Left kidney (tissue), 2 donors: ENCODE data around the gene UBA1. TPM values are rescaled to one million over a fixed set of nuclear protein-coding genes. Genes with fewer than 3 reads are reported as not detected.

Experiments
- DNase-seq: peaks from one replicate; pipeline ENCODE4 v3.0.0-alpha.2; 2013
- polyA plus RNA-seq: library from polyadenylated mRNA; unstranded; fragments of 120-200 nt; gene quantifications from one replicate; pipeline ENCODE4 v1.2.1, GENCODE V29; 2013; ENCODE audit not compliant: insufficient read length

Gene UBA1
- polyA plus RNA-seq, 1 donor = 266 TPM

DNA sequence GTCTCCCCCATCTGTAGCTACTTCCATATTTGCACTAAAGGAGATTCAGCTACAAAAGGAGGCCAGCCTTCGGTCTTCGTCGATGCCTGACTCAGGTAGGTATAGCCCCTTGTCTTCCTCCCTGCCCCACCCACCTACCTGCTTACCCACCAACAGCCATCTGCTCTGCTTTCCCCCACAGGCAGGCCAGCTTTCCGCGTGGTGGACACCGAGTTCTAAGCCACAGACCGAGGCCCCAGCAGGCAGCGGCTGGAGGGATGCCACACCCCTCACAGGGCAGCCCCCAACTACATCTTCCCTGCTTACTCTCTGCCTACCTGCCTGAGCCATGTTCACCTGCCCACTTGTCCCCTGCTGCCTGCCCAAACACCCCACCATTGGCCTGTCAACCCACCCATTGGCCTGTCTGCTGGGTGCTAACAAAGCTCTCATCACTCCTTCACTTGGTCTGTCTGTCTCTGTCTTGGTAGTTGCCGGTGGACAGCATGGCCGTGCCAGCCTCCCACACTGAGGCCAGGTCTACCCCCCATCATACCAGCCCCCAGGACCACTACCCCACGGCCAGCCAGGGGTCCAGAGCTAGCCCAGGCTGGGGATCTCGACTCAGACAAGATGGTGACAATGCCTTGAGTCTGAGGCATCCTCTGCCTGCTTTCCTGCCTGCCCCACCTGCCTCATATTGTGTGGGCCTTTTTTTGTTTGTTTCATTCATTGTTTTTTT lies 35.1 kb downstream of the UBA1 start:
- DNase-seq = no peak

DNA sequence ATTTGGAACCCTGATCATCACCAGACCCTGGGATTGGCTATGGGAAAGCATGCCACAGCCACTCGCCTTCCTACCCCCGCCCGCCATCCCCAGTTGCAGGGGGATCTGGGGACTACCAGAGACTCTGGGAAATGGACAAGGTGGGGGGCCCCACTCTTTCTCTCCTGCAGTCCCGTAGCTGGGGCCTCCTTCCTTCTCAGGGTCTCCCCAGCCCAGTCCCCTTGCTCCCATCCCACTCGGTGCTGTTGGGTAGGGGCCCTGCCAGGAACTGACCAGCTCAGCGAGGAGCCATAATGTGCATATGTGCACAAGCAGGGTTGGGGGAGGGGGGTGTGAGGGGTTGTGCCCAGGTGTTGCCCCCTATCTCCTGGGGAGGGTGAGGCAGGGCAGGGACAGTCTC lies 35.8 kb downstream of the UBA1 start:
- no peak for DNase-seq

DNA sequence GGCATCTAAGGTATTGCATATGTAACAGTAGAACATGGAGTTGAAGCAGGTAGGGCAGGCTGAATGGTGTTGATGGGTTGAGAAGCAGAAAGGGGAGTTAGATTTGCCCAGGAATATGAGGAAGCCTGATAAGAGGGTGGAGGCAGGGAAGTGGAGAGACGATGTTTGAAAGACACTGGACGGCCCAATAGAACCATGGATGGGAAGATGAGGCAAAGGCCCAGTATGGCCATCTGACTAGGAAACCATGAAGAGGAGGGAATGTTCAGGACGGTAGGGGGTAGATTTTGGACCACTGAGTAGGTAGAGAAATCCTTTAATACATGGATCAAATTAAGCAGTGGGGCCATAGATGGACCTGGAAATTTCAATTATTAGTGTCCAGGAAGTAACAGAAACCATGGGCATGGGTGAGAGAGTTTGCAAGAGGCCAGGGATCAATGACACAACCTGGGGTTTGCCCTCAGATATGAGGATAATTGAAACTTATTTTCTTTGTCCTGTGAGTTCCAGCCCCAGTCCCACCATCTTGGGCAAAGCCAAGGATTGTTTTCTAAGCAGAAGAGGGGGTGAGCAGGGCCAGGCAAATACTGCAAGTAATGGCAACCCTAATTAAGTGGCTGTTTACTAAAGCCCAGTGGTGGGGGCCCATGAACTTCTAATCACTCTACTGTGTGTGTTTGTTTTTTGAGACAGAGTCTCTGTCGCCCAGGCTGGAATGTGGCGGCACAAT lies 36.7 kb downstream of the UBA1 start:
- DNase-seq = no peak

DNA sequence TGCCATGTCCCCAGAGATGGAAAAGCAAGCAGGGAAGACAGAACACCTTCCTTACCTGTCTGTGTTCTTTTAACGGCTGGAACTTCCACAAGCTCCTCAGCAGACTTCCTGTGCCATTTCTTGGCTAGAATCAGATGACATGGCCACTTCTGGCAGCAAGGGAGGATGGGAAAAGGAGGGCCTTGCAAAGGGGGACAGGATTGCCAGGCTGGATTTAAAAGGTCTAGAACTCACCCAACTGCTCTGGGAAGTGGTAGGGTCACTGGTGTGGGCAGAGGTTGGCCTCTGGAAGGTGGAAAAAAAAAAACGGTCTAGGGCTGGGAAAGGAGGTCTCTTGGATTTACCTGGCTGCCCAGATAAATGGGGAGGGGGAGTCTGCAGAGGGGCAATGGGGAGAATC lies 37.5 kb downstream of the UBA1 start:
- no peak for DNase-seq

DNA sequence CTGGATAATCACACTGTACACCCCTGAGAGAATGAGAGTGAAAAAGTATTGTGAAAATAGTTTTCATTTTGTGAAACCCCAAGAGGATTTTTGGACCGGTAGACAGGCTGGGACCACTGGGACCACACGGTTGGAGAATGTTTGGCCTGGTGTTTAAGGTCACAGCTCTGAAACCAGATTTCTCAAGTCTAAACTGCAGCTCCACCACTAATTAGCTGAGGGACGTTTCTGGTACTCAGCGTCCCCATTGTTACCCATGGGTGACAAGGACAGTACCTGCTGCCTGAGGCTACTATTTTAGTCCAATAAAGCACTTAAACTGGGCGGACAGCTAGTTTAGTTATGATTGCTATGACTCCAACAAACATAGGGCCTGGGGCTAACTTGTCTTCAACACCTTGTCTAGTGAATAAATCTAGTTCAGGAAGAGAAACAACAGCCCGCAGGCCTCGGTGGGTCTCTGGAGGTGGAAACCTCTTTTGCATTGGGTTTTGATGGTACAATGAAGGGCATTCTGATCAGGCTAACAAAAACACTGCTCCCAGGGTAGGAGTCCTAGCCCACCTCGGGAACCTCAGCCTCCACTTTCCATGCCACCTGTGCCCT lies 38.7 kb downstream of the UBA1 start:
- DNase-seq = no peak

DNA sequence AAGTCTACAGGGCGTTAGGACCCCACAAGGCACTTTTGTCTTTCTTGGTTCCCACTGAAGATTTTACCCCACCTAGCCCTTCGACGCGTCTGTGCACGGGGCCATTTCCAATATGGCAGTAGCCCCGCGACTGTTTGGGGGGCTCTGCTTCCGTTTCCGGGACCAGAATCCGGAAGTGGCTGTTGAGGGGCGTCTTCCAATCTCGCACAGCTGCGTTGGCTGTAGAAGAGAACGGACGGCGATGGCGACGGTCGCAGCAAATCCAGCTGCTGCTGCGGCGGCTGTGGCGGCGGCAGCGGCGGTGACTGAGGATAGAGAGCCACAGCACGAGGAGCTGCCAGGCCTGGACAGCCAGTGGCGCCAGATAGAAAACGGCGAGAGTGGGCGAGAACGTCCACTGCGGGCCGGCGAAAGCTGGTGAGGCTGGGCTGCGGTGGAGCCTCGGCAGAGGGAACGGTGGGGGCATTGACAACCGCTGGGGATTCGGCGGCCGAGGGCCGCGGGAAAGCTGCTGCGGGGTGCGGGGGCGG lies 39.2 kb downstream of the UBA1 start, which contains the start of gene USP11:
TSS of gene USP11 (plus strand) at position 207 of the 530 bp plus-strand sequence. CDS start at position 242, 35 bp downstream.
- peak; percentile 64 for DNase-seq

DNA sequence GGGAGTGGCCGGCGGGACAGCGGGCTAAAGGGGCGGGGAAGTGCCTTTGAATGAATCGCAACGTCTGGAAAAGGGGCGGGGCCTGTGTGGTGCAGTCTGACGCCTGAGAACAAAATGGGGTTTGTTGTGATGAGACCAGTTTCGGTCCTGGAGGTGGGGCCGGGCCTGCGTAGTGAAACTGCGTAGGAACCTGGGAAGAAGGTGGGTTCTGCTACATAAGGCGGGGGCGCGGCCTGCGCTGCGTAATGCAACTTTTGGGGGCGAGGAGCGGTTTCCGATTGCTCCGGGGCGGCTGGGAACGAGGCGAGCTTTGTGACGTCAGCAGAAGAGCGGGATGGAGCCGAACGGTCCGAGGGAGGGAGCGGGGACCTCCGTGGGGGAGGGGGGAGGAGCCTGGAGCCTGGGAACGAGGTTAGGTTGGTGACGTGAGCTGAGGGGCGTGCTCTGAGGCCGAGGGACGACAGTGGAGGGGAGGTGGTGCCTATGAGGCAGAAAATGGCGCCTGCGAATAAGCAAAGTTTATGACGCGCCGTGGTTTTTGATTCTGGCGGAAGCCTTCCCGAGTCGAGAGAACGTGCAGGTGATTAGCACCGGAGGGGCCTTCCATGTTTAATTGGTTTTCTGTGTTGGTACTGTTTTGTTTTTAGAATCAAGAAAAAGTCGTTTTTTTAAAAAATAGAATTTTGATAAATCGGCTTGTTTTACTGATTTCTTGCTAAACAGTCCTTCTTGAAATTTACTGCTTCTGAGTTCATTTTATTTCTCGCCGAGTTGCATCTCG lies 39.9 kb downstream of the UBA1 start:
- DNase-seq = peak; percentile 92

DNA sequence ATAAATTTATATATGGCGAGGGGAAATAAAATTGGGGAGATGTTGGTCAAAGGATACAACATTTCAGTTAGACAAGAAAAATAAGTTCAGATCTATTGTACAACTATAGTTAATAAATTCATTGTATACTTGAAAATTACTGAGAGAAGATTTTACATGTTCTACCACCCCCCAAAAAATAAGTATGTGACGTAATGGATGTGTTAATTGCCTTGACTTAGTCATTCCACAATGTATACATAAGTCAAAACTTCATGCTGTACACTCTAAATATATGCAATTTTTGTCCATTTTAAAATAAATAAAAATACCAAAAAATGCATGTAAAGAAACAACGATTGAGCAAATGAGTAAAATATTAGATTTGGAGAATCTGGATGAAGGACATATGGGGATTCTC lies 41.0 kb downstream of the UBA1 start:
- DNase-seq = no peak

DNA sequence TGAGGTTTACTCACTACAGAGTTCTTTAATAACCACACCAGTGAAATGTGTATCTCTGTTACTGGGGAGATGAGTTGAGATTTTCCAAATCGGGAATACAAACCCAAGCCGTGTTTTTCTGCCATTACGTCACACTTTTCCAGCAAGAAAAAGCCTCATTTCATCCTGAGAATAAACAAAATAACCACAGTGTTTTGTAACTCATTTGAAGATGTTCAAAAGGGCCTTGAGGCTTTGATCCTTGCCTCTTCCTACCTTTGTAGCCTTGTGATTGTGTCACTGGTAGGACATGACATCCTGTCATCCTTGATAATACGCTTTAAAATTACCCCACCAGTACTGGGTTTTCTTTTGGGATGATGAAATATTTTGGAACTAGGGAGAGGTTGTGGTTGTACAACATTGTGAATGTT lies 42.1 kb downstream of the UBA1 start:
- no peak for DNase-seq

DNA sequence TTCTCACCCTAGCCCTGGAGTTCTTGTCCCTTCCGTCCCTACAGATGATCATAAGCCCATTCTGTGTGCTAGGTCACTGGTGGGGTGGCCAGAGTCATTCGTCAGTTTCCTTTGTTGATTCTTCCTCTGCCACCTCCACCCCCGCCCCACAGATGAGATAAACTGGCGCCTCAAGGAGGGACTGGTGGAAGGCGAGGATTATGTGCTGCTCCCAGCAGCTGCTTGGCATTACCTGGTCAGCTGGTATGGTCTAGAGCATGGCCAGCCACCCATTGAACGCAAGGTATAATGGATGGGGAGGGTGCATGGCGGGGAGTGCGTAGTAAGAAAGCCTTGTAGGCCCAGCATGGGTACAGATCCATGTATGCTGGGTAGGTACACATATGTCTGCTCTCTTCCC lies 45.6 kb downstream of the UBA1 start:
- no peak for DNase-seq

DNA sequence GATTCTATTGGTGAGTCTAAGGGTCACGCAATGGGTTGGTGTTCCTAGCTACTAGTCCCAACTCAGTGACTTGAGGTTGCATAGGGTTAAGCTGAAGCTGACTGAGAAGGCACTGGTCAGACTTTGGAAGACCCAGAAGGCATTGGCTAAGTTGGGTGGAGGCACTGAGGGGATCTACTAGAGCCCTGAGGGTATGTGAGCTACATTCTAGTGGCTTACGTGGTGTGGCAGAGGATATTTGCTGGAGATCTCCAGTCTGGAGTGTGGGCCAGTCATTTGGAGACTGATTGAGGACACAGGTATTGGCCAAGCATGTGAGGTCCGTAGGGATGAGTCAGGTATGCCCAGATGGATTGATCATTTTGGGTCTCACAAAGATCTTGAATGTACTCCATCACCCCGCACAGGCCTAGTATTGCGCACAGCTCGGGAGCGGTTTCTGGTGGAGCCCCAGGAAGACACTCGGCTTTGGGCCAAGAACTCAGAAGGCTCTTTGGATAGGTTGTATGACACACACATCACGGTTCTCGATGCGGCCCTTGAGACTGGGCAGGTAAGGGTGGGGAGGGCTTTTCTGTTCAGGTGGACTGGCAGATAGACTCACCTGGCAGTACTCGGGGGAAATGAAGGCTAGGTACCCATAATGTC lies 46.4 kb downstream of the UBA1 start:
- no peak for DNase-seq

DNA sequence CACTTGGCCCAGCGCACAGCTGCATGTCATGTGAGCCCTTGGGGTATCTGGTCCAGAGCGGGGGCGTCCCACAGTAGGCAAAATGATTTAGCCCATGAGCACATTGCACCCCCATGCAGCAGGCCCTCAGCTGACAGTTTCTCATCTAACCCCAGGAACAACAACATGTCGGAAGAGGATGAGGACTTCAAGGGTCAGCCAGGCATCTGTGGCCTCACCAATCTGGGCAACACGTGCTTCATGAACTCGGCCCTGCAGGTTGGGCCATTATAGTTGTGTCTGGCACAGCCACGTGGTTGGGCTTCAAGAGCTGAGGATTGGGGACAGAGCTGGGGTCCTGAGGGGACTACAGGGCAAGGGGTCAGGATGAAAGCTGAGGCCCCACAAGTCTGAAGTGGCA lies 47.0 kb downstream of the UBA1 start:
- DNase-seq = no peak

DNA sequence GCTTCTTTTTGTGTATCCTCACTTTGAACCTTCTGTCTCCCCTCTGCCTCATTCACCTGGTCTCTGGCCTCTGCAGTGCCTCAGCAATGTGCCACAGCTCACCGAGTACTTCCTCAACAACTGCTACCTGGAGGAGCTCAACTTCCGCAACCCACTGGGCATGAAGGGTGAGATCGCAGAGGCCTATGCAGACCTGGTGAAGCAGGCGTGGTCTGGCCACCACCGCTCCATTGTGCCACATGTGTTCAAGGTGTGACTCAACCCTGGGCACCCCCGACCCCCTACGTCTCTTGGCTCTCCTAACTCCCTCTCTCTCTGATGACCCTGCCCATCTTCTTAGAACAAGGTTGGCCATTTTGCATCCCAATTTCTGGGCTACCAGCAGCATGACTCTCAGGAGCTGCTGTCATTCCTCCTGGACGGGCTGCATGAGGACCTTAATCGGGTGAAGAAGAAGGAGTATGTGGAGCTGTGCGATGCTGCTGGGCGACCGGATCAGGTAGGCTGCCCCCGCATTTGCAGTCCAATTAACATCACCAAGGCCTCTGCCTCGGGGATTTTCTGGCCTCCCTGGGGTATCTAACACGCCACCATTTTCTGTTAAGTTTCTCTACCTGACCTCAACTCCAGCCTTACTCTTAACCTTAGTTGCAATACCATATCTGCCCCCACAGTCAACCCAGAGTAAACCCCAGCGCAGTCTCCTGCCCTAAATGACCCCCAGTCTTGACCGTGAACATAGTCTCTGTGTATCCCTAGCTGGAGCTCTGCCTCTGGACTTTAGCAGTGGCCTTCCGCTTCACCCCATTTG lies 47.8 kb downstream of the UBA1 start:
- no peak for DNase-seq

DNA sequence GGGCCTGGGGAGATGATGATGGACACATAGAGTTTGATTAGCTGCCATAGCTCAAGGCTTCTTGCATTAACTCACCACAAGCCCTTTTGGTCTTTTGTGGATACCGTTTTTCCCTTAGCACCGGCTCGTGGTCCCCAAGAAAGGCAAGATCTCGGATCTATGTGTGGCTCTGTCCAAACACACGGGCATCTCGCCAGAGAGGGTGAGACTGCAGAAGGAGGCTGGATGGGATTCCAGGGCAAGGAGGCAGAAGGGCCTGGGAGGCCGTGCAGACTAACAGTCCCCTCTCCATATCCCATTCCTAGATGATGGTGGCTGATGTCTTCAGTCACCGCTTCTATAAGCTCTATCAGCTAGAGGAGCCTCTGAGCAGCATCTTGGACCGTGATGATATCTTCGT lies 48.7 kb downstream of the UBA1 start:
- DNase-seq = no peak

DNA sequence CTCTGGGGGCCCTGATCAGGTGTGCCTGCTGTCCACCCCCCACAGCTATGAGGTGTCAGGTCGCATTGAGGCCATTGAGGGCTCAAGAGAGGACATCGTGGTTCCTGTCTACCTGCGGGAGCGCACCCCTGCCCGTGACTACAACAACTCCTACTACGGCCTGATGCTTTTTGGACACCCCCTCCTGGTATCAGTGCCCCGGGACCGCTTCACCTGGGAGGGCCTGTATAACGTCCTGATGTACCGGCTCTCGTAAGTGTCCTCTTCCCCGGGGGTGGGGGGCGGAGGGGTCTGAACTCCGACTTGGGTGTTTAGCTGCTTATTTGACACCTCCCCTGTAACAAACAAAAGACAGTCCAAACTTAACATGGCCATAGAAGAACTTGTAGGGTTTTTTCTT lies 49.7 kb downstream of the UBA1 start:
- DNase-seq = no peak

DNA sequence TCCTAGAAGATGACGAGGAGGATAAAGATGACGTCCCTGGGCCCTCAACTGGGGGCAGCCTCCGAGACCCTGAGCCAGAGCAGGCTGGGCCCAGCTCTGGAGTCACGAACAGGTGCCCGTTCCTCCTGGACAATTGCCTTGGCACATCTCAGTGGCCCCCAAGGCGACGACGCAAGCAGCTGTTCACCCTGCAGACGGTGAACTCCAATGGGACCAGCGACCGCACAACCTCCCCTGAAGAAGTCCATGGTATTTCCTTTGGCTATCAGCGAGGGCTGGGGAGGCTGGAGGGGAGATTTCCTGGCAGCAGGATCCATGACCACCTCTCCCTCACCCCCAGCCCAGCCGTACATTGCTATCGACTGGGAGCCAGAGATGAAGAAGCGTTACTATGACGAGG lies 51.0 kb downstream of the UBA1 start:
- no peak for DNase-seq

DNA sequence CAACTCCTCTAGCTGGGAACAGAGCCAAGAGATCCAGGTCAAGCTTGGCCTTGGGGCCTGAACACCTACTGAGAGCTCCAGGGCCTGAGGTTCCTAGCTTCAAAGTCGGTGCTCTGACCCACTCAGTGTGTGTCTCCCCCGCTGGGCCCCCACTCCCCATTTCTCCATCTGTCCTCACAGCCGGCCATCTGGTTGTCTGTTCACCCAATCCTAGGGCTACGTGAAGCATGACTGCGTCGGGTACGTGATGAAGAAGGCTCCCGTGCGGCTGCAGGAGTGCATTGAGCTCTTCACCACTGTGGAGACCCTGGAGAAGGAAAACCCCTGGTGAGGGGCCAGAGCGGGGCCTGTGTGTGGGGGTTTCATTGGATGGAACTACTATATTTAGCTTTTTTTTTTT lies 51.5 kb downstream of the UBA1 start:
- no peak for DNase-seq

DNA sequence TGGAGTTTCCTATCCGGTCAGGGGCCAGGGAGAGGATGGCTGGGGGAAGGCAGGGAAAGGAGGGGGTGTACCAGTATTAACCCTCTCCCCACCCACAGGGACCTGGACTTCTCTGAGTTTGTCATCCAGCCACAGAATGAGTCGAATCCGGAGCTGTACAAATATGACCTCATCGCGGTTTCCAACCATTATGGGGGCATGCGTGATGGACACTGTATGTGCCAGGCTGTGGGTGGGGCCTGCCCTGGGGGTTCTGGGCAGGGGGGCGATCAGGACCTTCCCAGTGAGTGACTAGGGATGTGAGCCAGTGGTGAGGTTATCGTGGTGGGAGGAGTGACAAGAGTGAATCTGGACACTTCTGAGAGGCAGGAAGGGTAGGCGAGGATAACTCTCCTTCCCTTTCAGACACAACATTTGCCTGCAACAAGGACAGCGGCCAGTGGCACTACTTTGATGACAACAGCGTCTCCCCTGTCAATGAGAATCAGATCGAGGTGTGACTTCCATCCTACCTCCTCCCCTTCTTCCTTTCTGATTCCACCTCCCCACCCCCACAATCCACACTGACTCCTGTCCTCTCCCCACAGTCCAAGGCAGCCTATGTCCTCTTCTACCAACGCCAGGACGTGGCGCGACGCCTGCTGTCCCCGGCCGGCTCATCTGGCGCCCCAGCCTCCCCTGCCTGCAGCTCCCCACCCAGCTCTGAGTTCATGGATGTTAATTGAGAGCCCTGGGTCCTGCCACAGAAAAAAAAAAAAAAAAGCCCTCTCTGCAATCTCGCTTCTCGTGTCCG lies 53.8 kb downstream of the UBA1 start:
- DNase-seq = no peak

DNA sequence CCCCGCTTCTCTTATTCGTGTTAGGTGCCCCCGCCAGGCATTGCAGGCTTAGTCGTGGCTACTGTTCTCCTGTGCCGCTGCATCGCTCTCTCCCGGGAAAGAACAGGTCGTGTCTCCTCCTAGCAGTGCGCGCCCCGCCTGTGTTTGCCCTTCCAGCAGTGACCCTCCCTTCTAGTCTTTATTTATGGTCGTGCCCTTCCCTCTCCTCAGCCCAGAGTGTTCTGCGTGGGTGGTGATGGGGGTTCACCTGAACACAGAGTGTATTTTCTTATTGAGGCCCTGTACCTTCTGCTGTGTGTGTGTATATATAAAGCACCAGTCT lies 54.3 kb downstream of the UBA1 start:
- DNase-seq = no peak

DNA sequence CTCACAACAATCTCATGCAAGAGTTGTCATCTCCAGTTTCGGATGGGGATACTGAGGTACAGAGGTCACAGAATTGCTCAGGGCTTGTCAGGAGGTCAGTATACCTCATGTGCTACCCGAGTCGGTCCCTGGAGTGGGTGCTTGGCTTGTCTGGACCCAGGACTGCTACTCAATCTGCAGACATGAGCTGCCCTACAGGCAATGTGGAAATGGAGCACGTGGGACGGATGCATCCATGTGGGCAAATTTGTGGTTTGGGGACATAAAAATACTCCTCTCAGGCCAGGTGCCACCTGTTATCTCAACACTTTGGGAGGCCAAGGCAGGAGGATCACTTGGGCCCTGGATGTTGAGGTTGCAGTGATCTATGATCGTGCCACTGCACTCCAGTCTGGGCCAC lies 54.9 kb downstream of the UBA1 start:
- no peak for DNase-seq
